ENCODE results near the gene BACH1. TPM values are rescaled to one million over a fixed set of nuclear protein-coding genes. Genes with fewer than 3 reads are reported as not detected.
A peak's percentile ranks its signal among the peaks of the same experiment; 100 is the strongest.

Gene BACH1
- total RNA-seq, 1 donor from 2014 or later: 152 TPM

GRCh38 chr21:29289317-29289716, 9.4 kb upstream of the BACH1 start:
- Mint-ChIP-seq H3K4me1 (peaks cover 32% of the 10 kb centered on the region), H3K4me3 (no peak overlapping the region), H3K27ac (no peak overlapping the region), H3K36me3 (ENCODE audit: low read depth) (no peaks in the 10 kb centered on the region), H3K27me3 (no peaks in the 10 kb centered on the region), H3K9me3 (no peaks in the 10 kb centered on the region)
- TF ChIP-seq, protein P1, sequence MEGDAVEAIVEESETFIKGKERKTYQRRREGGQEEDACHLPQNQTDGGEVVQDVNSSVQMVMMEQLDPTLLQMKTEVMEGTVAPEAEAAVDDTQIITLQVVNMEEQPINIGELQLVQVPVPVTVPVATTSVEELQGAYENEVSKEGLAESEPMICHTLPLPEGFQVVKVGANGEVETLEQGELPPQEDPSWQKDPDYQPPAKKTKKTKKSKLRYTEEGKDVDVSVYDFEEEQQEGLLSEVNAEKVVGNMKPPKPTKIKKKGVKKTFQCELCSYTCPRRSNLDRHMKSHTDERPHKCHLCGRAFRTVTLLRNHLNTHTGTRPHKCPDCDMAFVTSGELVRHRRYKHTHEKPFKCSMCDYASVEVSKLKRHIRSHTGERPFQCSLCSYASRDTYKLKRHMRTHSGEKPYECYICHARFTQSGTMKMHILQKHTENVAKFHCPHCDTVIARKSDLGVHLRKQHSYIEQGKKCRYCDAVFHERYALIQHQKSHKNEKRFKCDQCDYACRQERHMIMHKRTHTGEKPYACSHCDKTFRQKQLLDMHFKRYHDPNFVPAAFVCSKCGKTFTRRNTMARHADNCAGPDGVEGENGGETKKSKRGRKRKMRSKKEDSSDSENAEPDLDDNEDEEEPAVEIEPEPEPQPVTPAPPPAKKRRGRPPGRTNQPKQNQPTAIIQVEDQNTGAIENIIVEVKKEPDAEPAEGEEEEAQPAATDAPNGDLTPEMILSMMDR (IDR thresholded peaks at IDR 0.05): no peak
- DNase-seq: no peak
- intact Hi-C loops (cut with micrococcal nuclease): no loop called here
- CTCF ChIA-PET: no interaction called here
- POLR2A ChIA-PET: interaction anchor here (1.1 to 2.5 kb wide), 2 partner anchors 10 to 18 kb away, joined by 3 to 14 read pairs; partner anchors contain the start of gene BACH1
- no peak for ATAC-seq (ENCODE audit: low read depth)

DNA sequence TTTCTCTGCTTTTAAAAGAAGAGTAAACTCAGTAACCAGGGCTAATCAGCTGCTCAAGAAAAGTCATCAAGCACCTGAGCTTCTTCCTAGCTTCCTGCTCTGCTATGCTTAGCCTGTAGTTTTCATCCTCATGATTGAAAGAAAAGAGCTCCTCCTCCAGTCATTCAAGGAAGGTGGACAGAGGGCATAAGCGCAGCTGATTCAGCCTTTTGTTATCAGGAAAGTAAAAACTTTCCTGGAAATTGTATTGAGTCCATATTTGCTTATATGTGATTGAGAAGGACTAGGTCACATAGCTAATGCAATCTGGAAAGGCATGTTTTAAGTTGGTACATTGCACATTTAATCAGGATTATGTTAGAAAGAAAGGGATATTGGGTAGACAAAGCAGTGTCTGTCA, 8.5 kb upstream of the BACH1 start:
- Mint-ChIP-seq H3K4me3 (no peak overlapping the region), H3K27ac (no peak overlapping the region), H3K4me1 (peaks cover 41% of the 10 kb centered on the region), H3K27me3 (no peaks in the 10 kb centered on the region), H3K36me3 (ENCODE audit: low read depth) (no peaks in the 10 kb centered on the region), H3K9me3 (peaks cover 2% of the 10 kb centered on the region)
- DNase-seq (no peak), ATAC-seq (ENCODE audit: low read depth) (no peak)
- TF ChIP-seq, protein P1 (IDR thresholded peaks at IDR 0.05): no peak
- ChIA-PET CTCF (interaction anchor here (1.0 kb wide), 1 partner anchor 81 kb away, joined by 4 read pairs; no protein-coding TSS in a partner anchor), POLR2A (interaction anchor here (0.9 to 2.5 kb wide), 3 partner anchors 9 to 50 kb away, joined by 3 to 14 read pairs (median 4); partner anchors contain the start of gene BACH1)
- intact Hi-C loops (cut with micrococcal nuclease): no loop called here

- TF ChIP-seq, protein P1 (IDR thresholded peaks at IDR 0.05): no peak
- ChIA-PET POLR2A (interaction anchor here (0.9 to 1.8 kb wide), 13 partner anchors 9 to 300 kb away, joined by 3 to 22 read pairs (median 4); partner anchors contain the start of genes LTN1 and RWDD2B), CTCF (interaction anchor here (0.8 to 1.7 kb wide), 2 partner anchors 55 to 203 kb away, joined by 3 to 6 read pairs; no protein-coding TSS in a partner anchor)
- peak overlapping the region; percentile 11 for H3K4me3 Mint-ChIP-seq
- H3K4me1 Mint-ChIP-seq: peaks cover 48% of the 10 kb centered on the region
- H3K27me3 Mint-ChIP-seq: no peaks in the 10 kb centered on the region
- peaks cover 2% of the 10 kb centered on the region for H3K9me3 Mint-ChIP-seq
- no peaks in the 10 kb centered on the region for H3K36me3 Mint-ChIP-seq (ENCODE audit: low read depth)
- ATAC-seq (ENCODE audit: low read depth) (peak; percentile 96), DNase-seq (peak; percentile 36)
- intact Hi-C loops (cut with micrococcal nuclease): loop anchor here (1.0 kb wide), 2 partner anchors 27 to 60 kb away; no protein-coding TSS in a partner anchor
- peak overlapping the region; percentile 90 for H3K27ac Mint-ChIP-seq
Observed at GRCh38 chr21:29293495-29293894, 5.2 kb upstream of the BACH1 start.

- Mint-ChIP-seq H3K27me3 (no peaks in the 10 kb centered on the region), H3K27ac (peak overlapping the region; percentile 90), H3K4me1 (peaks cover 48% of the 10 kb centered on the region), H3K9me3 (peaks cover 2% of the 10 kb centered on the region), H3K36me3 (ENCODE audit: low read depth) (peaks cover 10% of the 10 kb centered on the region), H3K4me3 (peak overlapping the region; percentile 11)
- POLR2A ChIA-PET: interaction anchor here (0.5 to 2.3 kb wide), 12 partner anchors 8 to 127 kb away, joined by 3 to 18 read pairs (median 3); no protein-coding TSS in a partner anchor
- CTCF ChIA-PET: interaction anchor here (1.1 to 1.3 kb wide), 2 partner anchors 81 to 131 kb away, joined by 3 to 4 read pairs; no protein-coding TSS in a partner anchor
- ATAC-seq (ENCODE audit: low read depth) (no peak), DNase-seq (no peak)
- intact Hi-C loops (cut with micrococcal nuclease): no loop called here
- TF ChIP-seq, protein P1 (IDR thresholded peaks at IDR 0.05): no peak
Observed at GRCh38 chr21:29295066-29295650, 3.6 kb upstream of the BACH1 start.

GRCh38 chr21:29296446-29296845, 2.3 kb upstream of the BACH1 start:
- no peak overlapping the region for H3K4me3 Mint-ChIP-seq
- ChIA-PET POLR2A (interaction anchor here (1.3 to 2.3 kb wide), 2 partner anchors 9 to 63 kb away, joined by 9 to 18 read pairs; no protein-coding TSS in a partner anchor), CTCF (no interaction called here)
- H3K27ac Mint-ChIP-seq: peak overlapping the region; percentile 65
- no peaks in the 10 kb centered on the region for H3K27me3 Mint-ChIP-seq
- H3K9me3 Mint-ChIP-seq: peaks cover 2% of the 10 kb centered on the region
- H3K36me3 Mint-ChIP-seq (ENCODE audit: low read depth): peaks cover 14% of the 10 kb centered on the region
- intact Hi-C loops (cut with micrococcal nuclease): no loop called here
- TF ChIP-seq, protein P1 (IDR thresholded peaks at IDR 0.05): no peak
- H3K4me1 Mint-ChIP-seq: peaks cover 59% of the 10 kb centered on the region
- no peak for ATAC-seq (ENCODE audit: low read depth)
- no peak for DNase-seq

Data from activated B cell treated with CpG ODN at 0.5 μM for 24 hours (primary cell).